ENCODE measurements around the gene ITGB5.
"Not testable (repeated sequence)": the region's sequence is repeated elsewhere in the genome, so short reads cannot be mapped to it uniquely, and the experiment has no call there.

Gene ITGB5

DNA sequence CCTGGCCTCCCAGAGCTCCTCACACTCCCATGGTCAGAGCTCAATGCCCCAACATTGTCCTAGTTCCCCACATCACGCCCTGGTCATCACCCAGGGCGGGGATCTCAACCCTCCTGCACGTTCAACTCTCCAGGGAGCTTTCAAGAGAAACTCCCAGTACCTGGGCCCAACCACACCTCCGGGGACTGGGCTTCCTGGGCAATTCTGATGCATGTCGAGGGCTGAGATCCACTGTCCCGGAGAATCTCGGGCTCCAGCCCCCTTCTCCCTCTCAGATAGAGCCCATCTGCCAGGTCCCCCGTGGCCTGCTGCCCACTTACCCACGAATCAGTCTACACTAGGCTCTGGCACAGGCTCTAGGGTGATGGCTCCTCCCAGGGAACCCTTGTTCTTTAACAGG, 117.7 kb downstream of the ITGB5 start:
- DNase-seq: no peak

DNA sequence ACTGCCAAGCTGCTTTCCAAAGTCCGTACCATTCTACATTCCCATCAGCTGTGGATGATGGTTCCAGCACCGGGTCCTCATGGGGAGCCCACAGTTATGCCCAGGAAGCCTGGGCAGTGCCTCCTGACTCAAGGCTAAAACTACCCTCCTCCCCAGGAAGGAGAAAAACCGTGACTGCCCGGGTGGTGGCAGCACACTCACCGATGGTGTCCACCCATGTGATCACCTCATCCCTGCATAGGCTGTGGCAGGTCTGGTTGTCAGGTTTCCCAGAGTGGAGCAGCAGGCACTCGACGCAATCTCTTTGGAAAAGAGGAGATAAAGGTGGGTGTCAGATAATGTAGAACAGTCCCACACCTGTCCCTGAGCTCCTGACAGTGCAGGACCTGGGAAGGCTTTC, 118.4 kb downstream of the ITGB5 start:
- peak; percentile 3 for DNase-seq

DNA sequence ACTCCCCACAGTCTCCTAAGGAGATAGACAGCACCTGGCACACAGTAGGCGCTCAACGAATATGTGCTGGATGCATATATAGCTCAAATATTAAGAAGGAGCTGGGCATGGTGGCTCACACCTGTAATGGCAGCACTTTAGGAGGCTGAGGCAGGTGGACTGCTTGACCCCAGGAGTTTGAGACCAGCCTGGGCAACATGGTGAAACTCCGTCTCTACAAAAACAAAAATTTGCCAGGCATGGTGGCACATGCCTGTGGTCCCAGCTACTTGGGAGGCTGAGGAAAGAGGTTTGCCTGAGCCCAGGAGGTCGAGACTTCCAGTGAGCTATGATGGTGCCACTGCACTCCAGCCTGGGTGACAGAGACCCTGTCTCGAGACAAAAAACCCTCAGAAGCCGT, 119.5 kb downstream of the ITGB5 start:
- no peak for DNase-seq

DNA sequence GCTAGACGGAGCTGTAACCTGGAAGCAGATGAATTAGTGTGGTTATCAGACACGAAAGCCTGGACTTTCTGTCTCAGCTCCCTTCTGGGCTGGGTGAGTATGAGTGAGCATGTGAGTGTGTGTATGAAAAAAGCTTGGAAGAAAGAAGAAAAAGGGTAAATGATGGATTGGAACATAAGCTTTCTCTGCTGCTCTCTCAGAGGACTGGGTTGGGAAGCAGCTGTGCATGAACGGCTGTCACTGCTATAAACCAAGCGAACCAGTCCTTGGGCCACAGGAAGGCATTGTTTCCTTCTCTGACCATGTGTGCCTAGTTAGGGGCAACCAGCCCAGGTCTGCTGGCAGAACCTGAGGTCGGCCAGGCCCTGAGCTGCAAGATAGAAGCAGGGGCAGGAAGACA, 119.9 kb downstream of the ITGB5 start:
- no peak for DNase-seq

DNA sequence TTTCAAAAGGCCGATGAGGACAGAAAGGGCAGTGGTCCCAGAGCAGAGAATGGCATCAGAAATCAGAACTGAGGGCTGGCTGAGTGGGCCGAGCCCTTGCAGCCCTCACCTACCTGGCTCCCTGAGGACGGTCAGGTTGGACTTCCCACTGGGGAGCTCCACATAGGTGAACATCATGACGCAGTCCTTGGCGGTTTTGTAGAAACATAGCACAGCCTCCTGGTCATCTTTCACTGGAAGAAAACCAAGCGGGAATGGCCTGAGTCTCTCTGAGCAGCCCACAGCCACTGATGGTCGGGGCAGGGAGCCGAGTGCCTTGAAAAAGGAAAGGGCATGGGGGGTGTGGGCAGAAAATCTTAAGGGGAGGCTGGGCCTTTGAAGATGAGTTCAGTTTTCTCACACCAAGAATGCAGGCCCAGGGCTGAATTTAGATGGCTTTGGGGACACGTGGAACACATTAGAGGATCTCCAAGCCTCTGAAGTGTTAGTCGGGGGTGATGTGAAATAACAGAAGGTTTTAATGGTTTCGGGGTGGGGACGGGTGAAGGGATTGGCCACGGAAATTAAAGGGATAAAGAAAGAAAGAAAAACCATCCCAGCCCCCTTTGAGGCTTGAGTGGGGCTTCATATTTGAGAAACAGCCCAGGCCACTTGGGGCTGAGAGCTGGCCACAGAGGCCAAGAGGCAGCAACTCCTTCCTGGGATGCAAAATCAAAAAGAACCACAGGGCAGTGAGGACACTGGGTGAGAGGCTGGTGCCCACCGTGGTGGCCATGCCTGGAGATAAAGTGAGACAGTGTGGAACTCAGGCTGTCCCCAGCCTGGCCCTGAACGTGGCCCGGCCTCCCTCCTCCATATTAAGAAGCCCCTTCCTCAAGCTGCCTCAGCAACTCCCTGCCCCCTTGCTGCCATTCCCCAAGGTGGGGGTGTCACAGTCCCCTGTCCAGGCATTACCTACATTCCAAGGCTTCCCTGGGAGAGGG, 120.8 kb downstream of the ITGB5 start:
- no peak for DNase-seq

DNA sequence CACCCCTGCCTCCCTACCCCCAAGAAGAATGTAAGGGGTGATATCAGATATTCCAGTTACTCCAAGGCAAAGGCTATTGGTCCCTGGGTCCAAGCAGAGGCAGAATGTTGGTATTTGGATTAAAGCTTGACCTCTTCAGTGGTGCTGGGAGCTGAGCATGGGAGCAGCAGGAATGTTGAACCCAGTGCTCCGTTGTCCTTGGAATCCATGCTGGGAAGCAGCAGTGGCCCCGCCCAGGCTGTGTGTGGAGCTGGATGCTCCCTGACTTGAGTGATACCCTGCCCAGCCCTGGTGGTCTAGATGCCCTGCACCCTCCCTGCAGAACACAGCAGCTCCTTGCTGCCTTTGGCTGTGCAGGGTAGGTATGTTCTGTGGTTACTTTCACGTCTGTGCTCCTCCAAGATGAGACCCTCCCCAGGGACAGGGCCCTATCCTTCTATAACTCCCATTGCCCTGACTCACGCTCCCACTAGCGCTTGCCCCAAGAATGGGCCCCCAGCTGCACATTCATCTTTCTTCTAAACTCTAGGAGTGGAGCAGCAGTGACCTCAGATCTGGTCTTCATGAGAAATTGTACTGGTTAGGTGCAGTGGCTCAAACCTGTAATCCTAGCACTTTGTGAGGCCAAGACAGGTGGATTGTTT, 121.8 kb downstream of the ITGB5 start:
- DNase-seq: no peak

DNA sequence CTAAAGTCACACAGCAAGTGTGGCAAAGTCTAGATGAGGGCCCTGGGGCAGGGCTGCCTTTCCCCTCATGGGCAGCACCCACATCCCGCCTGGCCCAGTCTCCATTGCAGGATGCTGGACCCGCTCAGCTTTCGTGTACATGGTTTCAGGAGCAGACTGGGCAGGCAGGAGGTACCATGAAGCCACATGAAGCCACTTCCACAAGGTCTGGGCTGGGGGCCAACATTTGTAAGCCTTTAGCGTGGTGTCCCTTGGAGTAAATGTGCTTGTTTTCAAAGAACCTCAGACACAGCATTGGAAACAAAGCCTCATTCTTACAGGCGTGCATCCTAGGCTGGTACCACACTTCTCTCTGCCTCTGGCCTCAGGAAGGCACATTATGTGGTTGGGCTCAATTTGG, 122.4 kb downstream of the ITGB5 start:
- no peak for DNase-seq

DNA sequence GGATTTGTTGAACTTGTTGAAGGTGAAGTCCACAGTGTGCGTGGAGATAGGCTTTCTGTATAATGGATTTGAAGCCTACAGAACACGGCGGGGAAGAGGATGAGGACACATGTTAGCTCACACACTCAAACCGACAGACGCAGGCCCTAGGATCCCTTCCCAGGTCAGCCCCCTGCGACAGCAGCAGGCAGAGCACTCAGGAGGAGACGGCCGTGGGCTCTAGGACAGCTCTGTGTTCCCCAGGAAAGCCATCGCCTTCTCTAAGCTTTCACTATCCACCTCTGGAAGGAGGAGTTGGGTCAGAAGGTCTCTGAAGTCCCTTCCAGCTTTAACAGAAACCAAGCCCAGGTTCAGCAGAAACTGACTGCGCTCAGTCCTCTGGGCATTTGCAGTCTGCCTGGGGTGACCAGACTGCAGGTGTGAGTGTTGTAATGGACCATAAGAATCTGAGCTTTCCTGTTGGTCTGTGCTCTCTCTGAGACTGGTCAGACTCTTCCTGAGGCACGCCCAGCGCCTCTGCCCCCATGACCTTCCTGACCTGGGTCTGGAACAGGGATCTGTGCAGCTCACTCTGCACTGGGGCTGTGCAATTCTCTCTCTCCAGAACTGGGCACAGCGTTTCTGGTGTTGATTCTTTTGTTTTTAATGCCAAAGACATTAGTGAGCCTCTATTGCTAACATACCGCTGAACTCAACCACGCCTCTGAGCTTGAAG, 123.4 kb downstream of the ITGB5 start:
- DNase-seq: no peak

DNA sequence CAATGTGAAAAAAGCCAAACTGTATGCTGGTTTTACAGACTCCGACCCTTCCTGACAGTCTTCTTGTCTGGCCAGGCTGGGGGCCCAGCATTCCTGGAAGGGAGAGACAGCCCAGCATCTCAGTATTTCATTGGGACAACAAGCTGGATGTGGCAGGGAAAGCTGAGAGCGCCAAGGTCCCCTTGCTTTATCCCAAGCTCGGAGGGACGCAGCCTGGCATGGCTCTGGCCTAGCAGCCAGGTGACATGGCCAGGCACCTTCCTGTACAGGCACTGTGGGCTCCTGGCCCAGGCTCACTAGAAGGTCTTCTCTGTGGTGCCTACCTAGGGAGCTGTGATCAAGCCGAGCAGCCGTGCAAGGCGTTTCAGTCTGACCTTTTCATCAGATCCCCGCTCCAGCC, 124.0 kb downstream of the ITGB5 start:
- no peak for DNase-seq

DNA sequence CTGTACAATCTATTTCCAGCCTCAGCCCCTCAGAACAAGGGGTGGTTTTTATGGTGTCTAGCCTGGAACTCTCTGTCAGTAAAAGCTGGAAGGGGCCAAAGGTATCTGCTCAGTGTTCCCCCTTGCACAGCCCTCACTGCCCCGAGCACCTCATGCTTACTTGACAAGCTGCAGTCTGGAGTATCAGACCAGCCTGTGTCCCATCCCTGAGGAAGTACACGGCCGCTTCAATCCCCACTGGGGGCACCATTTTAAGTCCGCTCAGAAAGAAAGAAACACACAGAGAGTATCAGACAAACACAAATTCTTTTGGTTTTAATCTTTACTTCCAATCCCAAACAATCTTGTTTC, 124.5 kb downstream of the ITGB5 start:
- DNase-seq: no peak

DNA sequence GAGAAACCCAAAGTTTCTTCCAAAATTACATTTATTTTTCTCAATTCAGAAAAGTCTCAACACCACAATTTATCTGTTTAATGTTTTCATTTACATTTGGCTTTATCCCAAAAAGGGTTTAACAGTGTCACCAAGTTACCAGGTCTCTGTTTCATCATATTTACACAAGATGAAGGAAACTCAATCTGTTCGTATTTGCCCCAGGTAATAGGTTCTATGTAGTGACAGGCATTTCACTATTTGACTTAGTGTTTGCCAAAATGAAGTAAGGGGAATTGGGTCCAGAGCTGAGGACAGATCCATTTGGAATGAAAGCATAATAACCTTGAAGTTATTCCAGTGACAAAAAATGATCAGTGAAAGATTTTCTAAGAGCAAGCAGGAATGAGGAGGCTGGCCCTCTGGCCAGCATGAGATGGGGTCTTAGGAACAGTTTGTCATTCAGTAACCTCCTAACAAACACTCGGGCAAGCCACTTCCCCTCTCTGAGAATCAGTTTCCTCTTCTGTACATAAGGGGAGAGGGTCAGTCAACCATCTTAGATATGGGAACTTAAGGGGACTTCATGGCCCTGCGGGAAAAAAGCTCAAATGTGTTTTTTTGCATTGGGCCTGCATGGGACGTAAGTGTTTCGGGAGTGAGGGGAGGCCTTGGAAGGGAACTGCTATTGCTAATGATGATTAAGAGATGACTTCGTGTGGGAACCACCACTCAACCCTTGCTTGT, 125.1 kb downstream of the ITGB5 start:
- no peak for DNase-seq

DNA sequence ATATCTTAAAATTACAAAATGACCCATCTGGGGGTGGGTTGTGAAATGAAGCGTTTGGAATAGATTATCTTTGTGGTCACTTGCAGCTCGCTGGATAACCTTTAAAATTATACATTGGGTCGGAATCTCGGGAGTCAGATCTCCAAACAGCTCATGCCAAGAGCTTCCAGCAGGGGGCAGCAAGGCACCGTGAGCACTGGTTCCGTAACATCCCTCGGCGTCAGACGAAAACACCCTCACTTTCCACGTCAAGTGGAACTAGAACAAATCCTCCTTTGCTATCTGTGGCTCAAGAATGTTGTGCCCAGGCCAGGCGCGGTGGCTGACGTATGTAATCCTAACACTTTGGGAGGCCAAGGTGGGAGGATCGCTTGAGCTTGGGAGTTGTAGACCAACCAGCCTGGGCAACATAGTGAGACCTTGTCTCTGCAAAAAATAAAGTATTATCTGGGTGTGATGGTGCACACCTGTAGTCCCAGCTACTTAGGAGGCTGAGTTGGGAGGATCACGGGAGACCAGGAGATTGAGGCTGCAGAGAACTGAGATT, 125.8 kb downstream of the ITGB5 start:
- DNase-seq: peak; percentile 76

DNA sequence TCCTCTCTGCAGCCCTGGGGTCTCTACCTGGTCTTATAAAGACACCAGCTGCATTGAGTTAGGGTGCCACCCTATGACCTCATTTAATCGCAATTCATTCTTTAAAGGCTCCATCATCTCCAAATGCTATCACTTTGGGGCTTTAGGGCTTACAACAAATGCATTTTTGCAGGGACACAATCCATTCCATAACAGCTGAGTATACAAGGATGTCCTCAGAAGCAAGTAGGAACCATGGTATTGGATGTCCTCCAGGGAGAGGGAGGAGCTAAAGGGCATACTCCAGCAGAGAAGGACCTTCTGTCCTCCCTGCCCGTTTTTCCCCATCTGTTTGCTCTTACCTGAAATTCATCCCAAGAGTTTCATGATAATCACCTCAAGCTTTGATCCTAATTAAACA, 126.6 kb downstream of the ITGB5 start:
- DNase-seq: no peak

DNA sequence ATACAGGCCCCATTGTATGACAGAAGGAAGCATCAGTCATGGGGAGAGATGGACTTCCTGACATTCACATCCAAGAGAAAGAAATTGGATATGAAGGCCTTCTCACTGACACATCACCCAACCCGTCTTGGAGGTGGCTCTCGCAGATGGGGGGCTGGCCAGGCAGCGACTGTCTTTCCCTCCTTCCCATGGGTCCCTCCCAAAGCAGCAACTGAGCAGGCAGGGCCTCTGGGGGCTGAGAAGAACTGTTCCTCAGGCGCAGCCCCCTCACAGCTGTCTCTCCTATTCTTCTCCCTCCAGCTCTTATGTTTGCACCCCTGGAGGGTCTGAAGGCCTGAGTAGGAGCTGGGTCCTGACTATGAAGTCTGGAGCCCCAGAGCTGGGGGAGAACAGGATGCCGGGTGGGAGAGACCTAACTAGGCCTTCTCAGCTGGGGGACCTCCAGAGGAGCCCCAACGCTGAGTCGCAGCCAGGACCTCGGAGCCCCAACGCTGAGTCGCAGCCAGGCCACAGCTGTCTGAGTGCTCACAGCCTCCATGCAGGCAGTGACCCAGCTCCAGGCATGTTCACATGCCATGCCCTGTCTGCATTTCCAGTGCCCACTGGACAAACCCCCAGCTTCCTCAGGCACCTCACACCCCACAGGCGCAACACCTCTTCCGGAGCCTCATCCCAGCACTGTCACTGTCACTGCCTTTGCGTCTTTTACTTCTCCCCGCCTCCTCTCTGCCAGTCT, 127.3 kb downstream of the ITGB5 start:
- DNase-seq: no peak

DNA sequence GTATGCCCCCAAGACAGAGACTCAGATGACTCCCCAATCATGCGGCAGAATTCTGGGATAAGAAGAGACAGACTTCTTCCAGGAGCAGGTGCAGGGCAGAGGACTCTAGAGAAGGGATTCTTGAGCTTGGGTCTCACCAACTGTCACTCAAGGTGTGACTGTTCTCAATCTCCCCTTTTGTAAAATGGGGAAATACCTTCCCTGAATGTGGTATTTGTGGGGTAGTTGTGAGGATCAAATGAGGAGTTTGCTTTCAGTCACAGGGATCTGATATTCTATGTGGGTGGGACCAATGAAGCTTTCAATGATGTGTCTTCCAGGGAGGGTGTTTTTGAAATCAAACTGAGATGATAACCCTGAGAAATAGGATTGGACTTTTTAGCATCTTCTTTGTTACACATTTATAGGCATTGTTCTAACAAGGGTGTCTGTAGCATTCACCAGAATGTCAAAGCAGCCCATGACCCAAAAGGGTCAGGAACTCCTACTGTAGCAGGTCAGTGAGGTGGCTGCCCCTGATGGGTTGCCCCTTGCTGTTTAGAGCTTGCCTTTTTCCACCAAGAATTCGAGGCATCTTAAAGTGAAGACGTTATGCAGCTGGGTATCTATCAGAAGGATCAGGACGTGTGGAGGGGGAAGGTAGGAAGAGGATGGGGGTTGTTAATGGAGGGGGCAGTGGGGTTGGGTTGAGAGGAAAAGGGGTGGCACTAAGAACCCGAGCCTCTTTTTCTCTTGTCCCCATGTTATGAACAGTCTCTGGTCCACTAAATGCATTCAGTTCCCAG, 128.1 kb downstream of the ITGB5 start:
- DNase-seq: no peak

DNA sequence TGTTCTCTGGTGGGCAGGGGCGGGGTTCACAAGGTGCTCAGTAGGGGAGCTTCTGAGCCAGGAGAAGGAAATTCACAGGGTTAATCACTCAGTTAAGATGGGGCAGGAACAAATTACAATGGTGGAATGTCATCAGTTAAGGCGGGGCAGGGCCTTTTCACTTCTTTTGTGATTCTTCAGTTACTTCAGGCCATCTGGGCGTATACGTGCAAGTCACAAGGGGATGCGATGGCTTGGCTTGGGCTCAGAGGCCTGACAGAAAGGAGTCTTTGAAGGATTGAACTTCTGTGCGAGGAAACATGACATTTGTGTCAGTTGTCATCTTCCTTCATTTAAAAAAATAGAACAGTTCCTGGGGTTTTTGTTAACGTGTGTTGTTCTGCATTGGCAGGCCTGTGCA, 129.2 kb downstream of the ITGB5 start:
- not testable (repeated sequence) for DNase-seq

DNA sequence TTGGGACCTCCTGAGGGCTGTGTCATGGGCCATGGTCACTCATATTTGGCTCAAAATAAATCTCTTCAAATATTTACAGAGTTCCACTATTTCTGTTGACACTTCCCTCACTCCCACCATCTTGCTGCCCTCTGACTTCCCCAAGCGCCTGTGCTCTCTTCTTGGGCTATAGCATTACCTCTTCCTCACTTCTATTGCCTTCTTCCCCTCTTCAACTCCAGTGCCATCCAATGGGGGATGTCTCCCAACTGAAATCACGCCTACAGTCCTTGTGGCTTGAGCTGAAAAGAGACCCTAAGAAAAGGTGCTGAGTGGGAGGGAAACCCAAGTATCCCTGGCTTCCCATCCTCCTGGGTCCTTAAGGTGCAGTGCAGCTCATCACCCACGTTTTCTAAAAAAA, 135.1 kb downstream of the ITGB5 start:
- no peak for DNase-seq

DNA sequence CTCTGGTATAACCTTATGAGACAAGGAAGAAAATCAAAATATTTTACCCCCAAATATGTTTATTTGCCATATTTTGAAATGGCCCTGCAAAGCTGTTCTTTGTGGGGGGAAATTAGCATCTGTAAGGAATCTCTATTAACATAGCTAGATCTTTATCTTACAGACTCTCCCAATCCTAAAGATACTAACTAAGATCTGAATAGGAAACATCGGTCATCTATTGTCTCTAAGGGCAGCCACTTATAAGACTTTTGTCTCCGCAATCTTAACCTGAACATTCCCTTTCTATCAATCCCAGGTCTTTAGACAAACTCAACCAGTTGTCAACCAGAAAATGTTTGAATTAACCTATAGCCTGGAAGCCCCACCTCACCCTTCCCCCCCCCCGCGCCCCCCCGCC, 135.7 kb downstream of the ITGB5 start:
- no peak for DNase-seq

DNA sequence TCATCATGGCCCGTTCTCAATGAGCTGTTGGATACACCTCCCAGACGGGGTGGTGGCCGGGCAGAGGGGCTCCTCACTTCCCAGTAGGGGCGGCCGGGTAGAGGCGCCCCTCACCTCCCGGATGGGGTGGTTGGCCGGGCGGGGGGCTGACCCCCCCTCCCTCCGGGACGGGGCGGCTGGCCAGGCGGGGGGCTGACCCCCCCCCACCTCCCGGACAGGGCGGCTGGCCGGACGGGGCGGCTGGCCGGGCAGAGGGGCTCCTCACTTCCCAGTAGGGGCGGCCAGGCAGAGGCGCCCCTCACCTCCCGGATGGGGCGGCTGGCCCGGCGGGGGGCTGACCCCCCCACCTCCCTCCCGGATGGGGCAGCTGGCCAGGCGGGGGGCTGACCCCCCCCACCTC, 137.3 kb downstream of the ITGB5 start:
- not testable (repeated sequence) for DNase-seq

DNA sequence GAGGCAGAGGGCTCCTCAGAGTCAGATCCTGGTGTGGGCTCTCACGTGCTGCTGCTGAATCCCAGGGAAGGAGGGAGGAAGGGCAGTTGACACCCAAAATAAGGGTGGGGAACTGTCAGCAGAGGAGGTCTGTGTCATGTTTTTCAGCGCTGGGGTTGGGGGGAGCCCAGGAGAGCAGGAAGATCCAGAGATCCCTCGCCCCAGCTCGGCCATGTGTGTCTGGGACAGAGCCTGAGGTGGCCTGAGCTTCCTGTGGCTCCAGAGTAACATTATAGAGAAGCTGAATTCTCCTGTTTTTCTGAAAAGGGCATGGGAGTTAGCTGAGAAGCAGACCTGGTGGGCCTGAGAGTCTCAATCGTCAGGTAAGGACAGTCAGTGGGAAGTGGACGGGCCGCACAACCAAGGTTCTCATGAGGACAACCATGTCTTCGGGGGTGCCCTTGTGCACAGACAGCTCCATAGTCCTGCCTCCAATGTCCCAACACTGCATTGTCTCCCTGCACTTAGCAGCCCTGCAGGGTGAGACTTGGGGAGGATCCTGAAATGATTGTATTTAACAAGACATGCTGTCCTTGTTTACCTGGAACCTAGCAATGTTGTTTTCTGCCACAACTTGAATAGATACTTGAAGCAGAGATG, 138.5 kb downstream of the ITGB5 start:
- no peak for DNase-seq

Measured in activated naive CD4-positive, alpha-beta T cell treated with Interleukin-2 at 50 U/mL for 16 hours (primary cell).